Esophagus (tissue), 2 donors: Measurements from ENCODE around the gene CCL15. TPM values are rescaled to one million over a fixed set of nuclear protein-coding genes. Genes with fewer than 3 reads are reported as not detected.
"Not testable (repeated sequence)": the region's sequence is repeated elsewhere in the genome, so short reads cannot be mapped to it uniquely, and the experiment has no call there.

Experiments
- H3K27ac ChIP-seq, 2 donors: one replicate each; pipeline ENCODE4 v1.5.1; 2013; ENCODE audit warnings: low read depth in 2 of 2, mild to moderate bottlenecking in 2 of 2, inconsistent platforms in 1 of 2, low read length in 1 of 2, moderate library complexity in 1 of 2
- H3K27me3 ChIP-seq, 2 donors: one replicate each; pipeline ENCODE4 v1.6.1; 2013; ENCODE audit warnings: low read length in 2 of 2, control low read depth in 1 of 2, mild to moderate bottlenecking in 1 of 2; ENCODE audit not compliant: insufficient read depth in 2 of 2, control insufficient read depth in 1 of 2
- H3K36me3 ChIP-seq, 2 donors: one replicate each; pipeline ENCODE4 v1.6.1; 2013; ENCODE audit warnings: low read length in 1 of 2; ENCODE audit not compliant: control insufficient read depth in 2 of 2, insufficient read depth in 2 of 2
- H3K4me1 ChIP-seq, 2 donors: one replicate each; pipeline ENCODE4 v1.6.1; 2013; ENCODE audit warnings: low read length in 1 of 2; ENCODE audit not compliant: control insufficient read depth in 2 of 2, insufficient read depth in 2 of 2
- H3K4me3 ChIP-seq, 2 donors: one replicate each; pipeline ENCODE4 v1.5.1; 2013; ENCODE audit warnings: low read length in 2 of 2, mild to moderate bottlenecking in 2 of 2, low read depth in 1 of 2, moderate library complexity in 1 of 2
- H3K9me3 ChIP-seq, 2 donors: one replicate each; pipeline ENCODE4 v1.6.1; 2013; ENCODE audit warnings: mild to moderate bottlenecking in 2 of 2, low read depth in 1 of 2, low read length in 1 of 2, moderate library complexity in 1 of 2; ENCODE audit not compliant: control insufficient read depth in 2 of 2, insufficient read depth in 1 of 2
- WGBS, 2 donors: extraction: QIAGEN DNeasy Blood & Tissue Kit; methylation state at CpG; one replicate each; pipeline ENCODE4 v1.1.7; 2013; 5-methylcytosine and 5-hydroxymethylcytosine counted together
- polyA plus RNA-seq, 2 donors: library from polyadenylated mRNA; stranded (reverse); fragments of 200-250 nt; gene quantifications; one replicate each; pipeline ENCODE4 v1.2.3, GENCODE V29; 2013
- donor health status: healthy with polysubstance abuse.
- donor health status: Bipolar disorder and iron deficiency.

Gene CCL15
- polyA plus RNA-seq, 2 donors: 0.06 TPM; not detected in 1

- H3K27ac ChIP-seq: no peak overlapping the region
- H3K9me3 ChIP-seq: peaks cover 0 to 5% of the 10 kb centered on the region in 2 donors
- 87 to 96% methylated on average over 2 of the region's 2 CpGs for WGBS, 2 donors
- H3K27me3 ChIP-seq: no peaks in the 10 kb centered on the region
- H3K4me1 ChIP-seq: no peaks in the 10 kb centered on the region
- no peak overlapping the region for H3K4me3 ChIP-seq
- no peaks in the 10 kb centered on the region for H3K36me3 ChIP-seq
These were observed 15.2 kb upstream of the CCL15 start for GRCh38 chr17:36016555-36016954.

DNA sequence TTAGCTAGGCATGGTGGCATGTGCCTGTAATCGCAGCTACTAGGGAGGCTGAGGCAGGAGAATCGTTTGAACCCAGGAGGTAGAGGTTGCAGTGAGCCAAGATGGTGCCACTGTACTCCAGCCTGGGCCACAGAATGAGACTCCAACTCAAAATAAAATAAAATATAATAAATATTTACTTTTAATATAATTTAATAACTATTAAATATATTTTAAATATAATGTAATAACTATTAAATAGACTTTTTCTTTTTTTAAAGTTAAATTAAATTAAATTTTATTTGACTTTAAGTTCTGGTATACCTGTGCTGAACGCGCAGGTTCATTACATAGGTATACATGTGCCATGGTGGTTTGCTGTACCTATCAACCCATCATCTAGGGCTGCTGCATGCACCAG lies 14.5 kb upstream of the CCL15 start:
- not testable (repeated sequence) for H3K4me3 ChIP-seq, H3K36me3 ChIP-seq, H3K27ac ChIP-seq, H3K27me3 ChIP-seq, H3K4me1 ChIP-seq, H3K9me3 ChIP-seq
- whole genome bisulfite sequencing, 2 donors: 86 to 88% methylated on average over 4 of the region's 4 CpGs

DNA sequence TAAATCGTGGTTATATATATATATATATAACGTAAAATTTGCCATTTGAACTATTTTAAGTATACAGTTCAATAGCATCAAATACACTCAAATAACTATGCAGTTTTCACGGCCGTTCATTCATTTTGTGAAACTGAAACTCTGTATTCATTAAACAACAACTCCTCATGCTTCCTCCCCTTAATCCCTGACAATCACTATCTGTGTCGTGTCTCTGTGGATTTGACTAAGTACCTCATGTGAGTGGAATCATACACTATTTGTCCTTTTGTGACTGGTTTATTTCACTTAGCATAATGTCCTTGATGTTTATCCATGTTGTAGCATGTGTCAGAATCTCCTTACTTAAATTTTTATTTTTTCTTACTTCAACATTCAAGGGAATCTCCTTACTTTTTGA lies 13.6 kb upstream of the CCL15 start:
- Histone ChIP-seq H3K4me1 (no peaks in the 10 kb centered on the region), H3K27ac (no peak overlapping the region), H3K4me3 (no peak overlapping the region), H3K36me3 (no peaks in the 10 kb centered on the region), H3K9me3 (peaks cover 0 to 5% of the 10 kb centered on the region in 2 donors), H3K27me3 (no peaks in the 10 kb centered on the region)
- 71% methylated on average over 5 of the region's 5 CpGs for WGBS, 2 donors

GRCh38 chr17:36011201-36011600 lies 9.8 kb upstream of the CCL15 start:
- Histone ChIP-seq H3K4me1 (no peaks in the 10 kb centered on the region), H3K9me3 (peaks cover 0 to 6% of the 10 kb centered on the region in 2 donors), H3K27ac (no peak overlapping the region), H3K27me3 (no peaks in the 10 kb centered on the region), H3K36me3 (no peaks in the 10 kb centered on the region), H3K4me3 (no peak overlapping the region)
- WGBS, 2 donors: 68 to 84% methylated on average over 2 of the region's 2 CpGs

DNA sequence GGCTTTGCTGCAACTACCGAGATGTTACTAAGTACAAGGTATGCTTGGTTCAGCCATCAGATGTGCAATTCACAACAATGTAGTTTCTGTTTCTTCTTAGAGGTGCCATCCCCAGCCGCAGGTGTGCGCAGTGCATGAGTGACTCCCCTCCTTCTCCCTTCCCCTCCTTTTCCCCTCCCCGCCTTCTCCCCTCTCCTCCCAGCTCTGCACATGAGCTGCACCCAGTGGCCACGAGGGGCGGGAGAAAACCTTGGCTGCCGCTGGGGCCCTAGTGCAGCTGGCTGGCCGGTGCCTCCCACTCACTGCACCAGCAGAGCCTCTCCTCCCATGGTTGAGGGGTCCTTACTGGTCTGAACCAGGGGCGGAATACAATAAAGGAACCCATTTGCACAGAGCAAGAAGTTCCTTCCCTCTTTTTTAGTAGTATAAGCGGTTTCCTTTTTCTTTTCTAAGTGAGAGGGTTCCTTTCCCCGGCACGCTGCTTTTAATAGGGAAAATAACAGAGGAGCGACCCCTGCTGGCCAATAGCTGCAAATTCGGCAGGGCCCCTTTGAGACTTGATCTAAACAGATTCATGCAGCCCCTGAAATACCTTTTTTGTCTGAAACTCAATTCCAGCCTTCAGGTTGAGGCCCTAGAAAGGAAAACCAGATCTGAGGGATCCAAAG lies 7.8 kb upstream of the CCL15 start:
- WGBS, 2 donors: 84 to 87% methylated on average over 14 of the region's 14 CpGs
- Histone ChIP-seq H3K4me1 (no peaks in the 10 kb centered on the region), H3K27ac (no peak overlapping the region), H3K4me3 (no peak overlapping the region), H3K9me3 (peaks cover 0 to 5% of the 10 kb centered on the region in 2 donors), H3K27me3 (no peaks in the 10 kb centered on the region), H3K36me3 (no peaks in the 10 kb centered on the region)

- Histone ChIP-seq H3K9me3 (peaks cover 0 to 2% of the 10 kb centered on the region in 2 donors), H3K4me1 (no peaks in the 10 kb centered on the region), H3K4me3 (no peak overlapping the region), H3K27ac (no peak overlapping the region), H3K36me3 (no peaks in the 10 kb centered on the region), H3K27me3 (no peaks in the 10 kb centered on the region)
- 35 to 37% methylated on average over 4 of the region's 4 CpGs for WGBS, 2 donors
These were observed 3.3 kb upstream of the CCL15 start for GRCh38 chr17:36004594-36005108.

DNA sequence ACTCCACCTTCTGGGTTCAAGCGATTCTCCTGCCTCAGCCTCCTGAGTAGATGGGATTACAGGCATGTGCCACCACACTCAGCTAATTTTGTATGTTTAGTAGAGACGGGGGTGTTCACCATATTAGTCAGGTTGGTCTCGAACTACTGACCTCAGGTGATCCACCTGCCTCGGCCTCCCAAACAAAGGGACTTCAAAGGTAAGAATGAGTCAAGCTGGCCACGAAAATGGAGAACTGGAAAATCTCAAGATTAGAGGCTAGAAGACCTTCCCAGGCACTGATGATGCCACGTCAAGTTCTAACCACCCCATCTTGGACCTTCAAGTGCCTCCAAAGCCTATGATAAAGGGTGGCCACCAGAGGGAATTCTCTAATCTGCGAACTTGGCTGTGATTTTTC lies 1.3 kb upstream of the CCL15 start:
- H3K27ac ChIP-seq: no peak overlapping the region
- 81 to 87% methylated on average over 7 of the region's 7 CpGs for WGBS, 2 donors
- H3K4me3 ChIP-seq: no peak overlapping the region
- H3K36me3 ChIP-seq: no peaks in the 10 kb centered on the region
- no peaks in the 10 kb centered on the region for H3K9me3 ChIP-seq
- no peaks in the 10 kb centered on the region for H3K4me1 ChIP-seq
- no peaks in the 10 kb centered on the region for H3K27me3 ChIP-seq

GRCh38 chr17:36001862-36002603 lies 680 bp upstream of the CCL15 start:
- 74 to 83% methylated on average over 6 of the region's 6 CpGs for WGBS, 2 donors
- no peaks in the 10 kb centered on the region for H3K9me3 ChIP-seq
- H3K36me3 ChIP-seq: no peaks in the 10 kb centered on the region
- H3K27me3 ChIP-seq: no peaks in the 10 kb centered on the region
- H3K27ac ChIP-seq: no peak overlapping the region
- H3K4me3 ChIP-seq: no peak overlapping the region
- no peaks in the 10 kb centered on the region for H3K4me1 ChIP-seq

GRCh38 chr17:36000732-36001109 lies 632 bp downstream of the CCL15 start:
- Histone ChIP-seq H3K27me3 (no peaks in the 10 kb centered on the region), H3K4me1 (no peaks in the 10 kb centered on the region), H3K36me3 (no peaks in the 10 kb centered on the region), H3K4me3 (no peak overlapping the region), H3K27ac (no peak overlapping the region), H3K9me3 (no peaks in the 10 kb centered on the region)
- 53 to 55% methylated on average over 6 of the region's 6 CpGs for WGBS, 2 donors

GRCh38 chr17:35998756-35999155 lies 2.6 kb downstream of the CCL15 start:
- Histone ChIP-seq H3K27me3 (no peaks in the 10 kb centered on the region), H3K36me3 (no peaks in the 10 kb centered on the region), H3K9me3 (no peaks in the 10 kb centered on the region), H3K4me1 (no peaks in the 10 kb centered on the region), H3K4me3 (no peak overlapping the region), H3K27ac (no peak overlapping the region)
- WGBS, 2 donors: 56 to 74% methylated on average over 1 of the region's 1 CpG
